HepG2 (cell line): ENCODE results near the gene UPK1A. TPM values are rescaled to one million over a fixed set of nuclear protein-coding genes. Genes with fewer than 3 reads are reported as not detected.

Experiments used
- BCL3 ChIP-seq: sonication (generic); formaldehyde crosslinking; IDR thresholded peaks from 2 replicates; pipeline ENCODE4 v1.5.1; 2020; ENCODE audit warnings: mild to moderate bottlenecking, missing genetic modification reagents, moderate library complexity
- CBX1 ChIP-seq: IDR thresholded peaks from one replicate; pipeline ENCODE4 v1.6.1; 2016; ENCODE audit warnings: antibody characterized with exemption, low read depth
- CHCHD3 ChIP-seq: sonication (generic); formaldehyde crosslinking; IDR thresholded peaks from 2 replicates; pipeline ENCODE4 v1.8.0; 2022; ENCODE audit warnings: mild to moderate bottlenecking, missing genetic modification reagents, moderate library complexity
- DR1 ChIP-seq: sonication (generic); formaldehyde crosslinking; IDR thresholded peaks from 2 replicates; pipeline ENCODE4 v1.8.0; 2021; ENCODE audit warnings: mild to moderate bottlenecking, missing genetic modification reagents, inconsistent platforms
- HDAC2 ChIP-seq: sonication (generic); formaldehyde crosslinking; IDR thresholded peaks from 2 replicates; pipeline ENCODE4 v1.4.0; 2020; ENCODE audit warnings: missing genetic modification reagents
- IKZF1 ChIP-seq: fragments of 450-650 bp; IDR thresholded peaks from 2 replicates; pipeline ENCODE4 v1.7.1; 2016
- KDM5A ChIP-seq: fragments of 200-600 bp; sonication (generic); IDR thresholded peaks from 2 replicates; pipeline ENCODE4 v1.7.0; 2018; ENCODE audit warnings: antibody characterized with exemption, mild to moderate bottlenecking, low read length, borderline replicate concordance
- MXD3 ChIP-seq: IDR thresholded peaks from 2 replicates; pipeline ENCODE4 v1.6.1; 2016; ENCODE audit warnings: mild to moderate bottlenecking, missing biosample characterization, missing genetic modification reagents
- NFE2L1 ChIP-seq: sonication (generic); formaldehyde crosslinking; IDR thresholded peaks from 2 replicates; pipeline ENCODE4 v1.4.0; 2020; ENCODE audit warnings: missing genetic modification reagents, mild to moderate bottlenecking, borderline replicate concordance
- THAP9 ChIP-seq: sonication (generic); formaldehyde crosslinking; IDR thresholded peaks from 2 replicates; pipeline ENCODE4; 2020; ENCODE audit warnings: missing genetic modification reagents, mild to moderate bottlenecking, borderline replicate concordance
- ZBTB38 ChIP-seq: sonication (generic); formaldehyde crosslinking; IDR thresholded peaks from 2 replicates; pipeline ENCODE4 v1.5.1; 2020; ENCODE audit warnings: mild to moderate bottlenecking, missing genetic modification reagents
- ZGPAT ChIP-seq: IDR thresholded peaks from 2 replicates; pipeline ENCODE4 v1.6.1; 2016; ENCODE audit warnings: mild to moderate bottlenecking
- ZKSCAN1 ChIP-seq: fragments of 150-350 bp; IDR thresholded peaks from 2 replicates; pipeline ENCODE4 v1.6.1; 2014; ENCODE audit warnings: low read length
- ZNF570 ChIP-seq: sonication (generic); formaldehyde crosslinking; IDR thresholded peaks from 2 replicates; pipeline ENCODE4 v1.4.0; 2020; ENCODE audit warnings: mild to moderate bottlenecking, missing genetic modification reagents, borderline replicate concordance
- ZNF766 ChIP-seq: sonication (generic); formaldehyde crosslinking; IDR thresholded peaks from 2 replicates; pipeline ENCODE4 v1.5.0; 2020; ENCODE audit warnings: missing genetic modification reagents, borderline replicate concordance
- ZNF781 ChIP-seq: sonication (generic); formaldehyde crosslinking; IDR thresholded peaks from 2 replicates; pipeline ENCODE4 v1.5.1; 2020; ENCODE audit warnings: borderline replicate concordance, mild to moderate bottlenecking, missing genetic modification reagents; ENCODE audit errors: not compliant biosample characterization
- ZNF816 ChIP-seq: sonication (generic); formaldehyde crosslinking; IDR thresholded peaks from 2 replicates; pipeline ENCODE4 v1.8.0; 2022; ENCODE audit warnings: missing genetic modification reagents, mild to moderate bottlenecking, borderline replicate concordance
- polyA plus RNA-seq, 8 experiments: library from polyadenylated mRNA; depleted of rRNA in 3 of 8; stranded (reverse) in 7 of 8; unstranded in 1 of 8; fragments of >200 nt; fragmentation: Illumina TruSeq in 4 of 8; extraction: Trizol in 4 of 8; gene quantifications; 2 replicates each; pipeline versions ENCODE4 v1.2.1 to v1.2.3, GENCODE V29; 2011 to 2016; ENCODE audit warnings: low read depth in 4 of 8, missing spikeins in 1 of 8, mixed read lengths in 1 of 8; ENCODE audit not compliant: insufficient read depth in 1 of 8
- total RNA-seq, 5 experiments: library from RNA; depleted of rRNA; stranded (reverse); fragments of >200 nt; fragmentation: Illumina TruSeq; extraction: Trizol; gene quantifications; 2 replicates each; pipeline ENCODE4 v1.2.3, GENCODE V29; 2016; ENCODE audit warnings: low read depth in 1 of 5

UPK1A gene
- total and polyA plus RNA-seq, 2 of the 13 experiments (the other 11 are each of a cell fraction or from before 2014, with no cell fraction given), result 2.9 TPM; not detected in 1

- TF ChIP-seq ZNF781 (CRISPR knock-in tag) (peak; percentile 51), IKZF1 (no peak), ZGPAT (CRISPR knock-in tag) (peak; percentile 84), MXD3 (peak; percentile 58), KDM5A (peak; percentile 68; the same call in 1 of the 2 replicates), NFE2L1 (CRISPR knock-in tag) (no peak), ZNF570 (CRISPR knock-in tag) (no peak), CHCHD3 (CRISPR knock-in tag) (peak; percentile 55; the same call in 1 of the 2 replicates), ZBTB38 (CRISPR knock-in tag) (0 out of 2 replicates have a peak, but pooled peaks have one; percentile 50), HDAC2 (peak; percentile 72), CBX1 (peak; percentile 56), ZNF766 (peak; percentile 84; the same call in 1 of the 2 replicates), ZNF816 (CRISPR knock-in tag) (peak; percentile 69; the same call in 1 of the 2 replicates), DR1 (CRISPR knock-in tag) (peak; percentile 90), BCL3 (0 out of 2 replicates have a peak, but pooled peaks have one; percentile 62), ZKSCAN1 (no peak), THAP9 (CRISPR knock-in tag) (peak; percentile 15; the same call in 1 of the 2 replicates)
These were observed 22.8 kb upstream of the UPK1A start (continued) for GRCh38 chr19:35643255-35644205.
